PFSK-1 (cell line): ENCODE results near the gene DGKB.
A peak's percentile ranks its signal among the peaks of the same experiment; 100 is the strongest.

Experiments used
- FOXP2 ChIP-seq: optimal IDR thresholded peaks from 2 replicates; pipeline ENCODE3; 2011; ENCODE audit warnings: borderline replicate concordance, control low read depth, inconsistent platforms; ENCODE audit not compliant: insufficient read depth; ENCODE audit errors: extremely low read length, extremely low read depth
- POLR2AphosphoS5 ChIP-seq: IDR thresholded peaks from 2 replicates; pipeline ENCODE4 v1.6.1; 2012; ENCODE audit warnings: low read depth, mild to moderate bottlenecking, control low read depth, low read length, moderate library complexity
- REST ChIP-seq, 2 experiments: IDR thresholded peaks; 2 replicates each; pipeline versions ENCODE4 v1.6.1 to v1.8.0; 2011 to 2012; ENCODE audit warnings: low read depth in 2 of 2, low read length in 2 of 2, control low read depth in 1 of 2, inconsistent platforms in 1 of 2, mild to moderate bottlenecking in 1 of 2, moderate library complexity in 1 of 2; ENCODE audit not compliant: insufficient read depth in 1 of 2
- SIN3A ChIP-seq: IDR thresholded peaks from 2 replicates; pipeline ENCODE4 v1.6.1; 2012; ENCODE audit warnings: mild to moderate bottlenecking, low read length, moderate library complexity, borderline replicate concordance; ENCODE audit not compliant: insufficient read depth
- TAF1 ChIP-seq: IDR thresholded peaks from 2 replicates; pipeline ENCODE4 v1.6.1; 2012; ENCODE audit warnings: low read length, control low read depth, borderline replicate concordance; ENCODE audit not compliant: insufficient read depth

DGKB gene

GRCh38 chr7:14690486-14690885, 212.1 kb downstream of the DGKB start:
- TF ChIP-seq REST (IDR thresholded peaks at IDR 0.05; ENCODE audit: insufficient read depth in 1 of 2, low read depth in 2 of 2, low read length in 2 of 2) (no peak), TAF1 (no peak), SIN3A (no peak), POLR2AphosphoS5 (no peak), FOXP2 (no peak)

- no peak for TF ChIP-seq POLR2AphosphoS5
- no peak for TF ChIP-seq FOXP2
- no peak for TF ChIP-seq SIN3A
- no peak for TF ChIP-seq TAF1
These were observed 212.5 kb downstream of the DGKB start for GRCh38 chr7:14690075-14690474.

GRCh38 chr7:14688208-14688607, 214.3 kb downstream of the DGKB start:
- TF ChIP-seq POLR2AphosphoS5 (no peak), REST (IDR thresholded peaks at IDR 0.05; ENCODE audit: insufficient read depth in 1 of 2, low read depth in 2 of 2, low read length in 2 of 2) (no peak), TAF1 (no peak), FOXP2 (no peak), SIN3A (no peak)

GRCh38 chr7:14687777-14688176, 214.8 kb downstream of the DGKB start:
- no peak for TF ChIP-seq SIN3A
- TF ChIP-seq TAF1 = no peak
- TF ChIP-seq POLR2AphosphoS5 = peak; percentile 31; the same call in 1 of the 2 replicates
- no peak for TF ChIP-seq REST (IDR thresholded peaks at IDR 0.05; ENCODE audit: insufficient read depth in 1 of 2, low read depth in 2 of 2, low read length in 2 of 2)

GRCh38 chr7:14687241-14687640, 215.3 kb downstream of the DGKB start:
- TF ChIP-seq REST (IDR thresholded peaks at IDR 0.05; ENCODE audit: insufficient read depth in 1 of 2, low read depth in 2 of 2, low read length in 2 of 2) = no peak
- no peak for TF ChIP-seq TAF1
- TF ChIP-seq SIN3A = no peak
- no peak for TF ChIP-seq FOXP2
- no peak for TF ChIP-seq POLR2AphosphoS5
